ENCODE measurements around the gene PITX2. TPM values are rescaled to one million over a fixed set of nuclear protein-coding genes. Genes with fewer than 3 reads are reported as not detected.

PITX2 gene
- polyA plus RNA-seq, 3 donors = not detected

- peaks cover 0 to 53% (median 41%) of the 10 kb centered on the region in 7 donors for H3K9me3 Mint-ChIP-seq
- TF ChIP-seq CTCF (IDR thresholded peaks at IDR 0.05) = no peak
- WGBS (ENCODE audit: insufficient coverage) = 22% methylated on average over 37 of the region's 45 CpGs
- H3K36me3 ChIP-seq (replicated peaks in 1 of 2; ENCODE audit: control insufficient read depth in 1 of 2, insufficient read depth in 2 of 2, low read length in 2 of 2) = no peaks in the 10 kb centered on the region
- peaks cover 7 to 14% of the 10 kb centered on the region in 2 donors for H3K36me3 Mint-ChIP-seq
- no peak overlapping the region for H2AFZ ChIP-seq (ENCODE audit: insufficient read depth, low read depth, low read length, poor library complexity, severe bottlenecking)
- H3K4me1 Mint-ChIP-seq = peaks cover 46% of the 10 kb centered on the region
- intact Hi-C loops (cut with micrococcal nuclease) = no loop called here
- no peak overlapping the region for H3K4me2 ChIP-seq (replicated peaks; ENCODE audit: extremely low read depth, low read length, poor library complexity, severe bottlenecking)
- H3K4me3 ChIP-seq (replicated peaks in 1 of 3; ENCODE audit: low read depth in 2 of 3, low read length in 3 of 3) = no peak overlapping the region
- H3K27me3 Mint-ChIP-seq (ENCODE audit: low read depth in 3 of 3) = peaks cover 98 to 99% (median 98%) of the 10 kb centered on the region in 3 donors
- no peak overlapping the region for H3K9ac ChIP-seq (ENCODE audit: insufficient read depth, low read length, poor library complexity, severe bottlenecking)
- peaks cover 95 to 100% of the 10 kb centered on the region in 2 donors for H3K27me3 ChIP-seq (ENCODE audit: control insufficient read depth in 2 of 2, insufficient read depth in 2 of 2, low read length in 2 of 2)
- H3K79me2 ChIP-seq (ENCODE audit: insufficient read depth, low read length) = no peaks in the 10 kb centered on the region
- DNase-seq = no peak
- no peaks in the 10 kb centered on the region for H4K20me1 ChIP-seq (ENCODE audit: insufficient read depth, low read length)
- peaks cover 12 to 68% of the 10 kb centered on the region in 2 donors for H3K9me3 ChIP-seq (replicated peaks in 1 of 2; ENCODE audit: control insufficient read depth in 1 of 2, insufficient read depth in 1 of 2, low read length in 2 of 2)
- peaks cover 20 to 25% of the 10 kb centered on the region in 2 donors for H3K4me1 ChIP-seq (ENCODE audit: control insufficient read depth in 1 of 2, insufficient read depth in 2 of 2, low read length in 2 of 2)
- no peak overlapping the region for H3K27ac ChIP-seq (ENCODE audit: low read depth in 1 of 2, low read length in 2 of 2)
- H3K4me3 Mint-ChIP-seq = peak overlapping the region in 1 of 2 donors; percentile 81
- no peak overlapping the region for H3K27ac Mint-ChIP-seq
Measured at GRCh38 chr4:110618581-110619462, 4.1 kb downstream of the PITX2 start.

- peaks cover 8 to 65% of the 10 kb centered on the region in 2 donors for H3K9me3 ChIP-seq (replicated peaks in 1 of 2; ENCODE audit: control insufficient read depth in 1 of 2, insufficient read depth in 1 of 2, low read length in 2 of 2)
- intact Hi-C loops (cut with micrococcal nuclease) = no loop called here
- H3K4me3 Mint-ChIP-seq = peak overlapping the region in 1 of 2 donors; percentile 81
- no peak for DNase-seq
- H3K4me1 ChIP-seq (ENCODE audit: control insufficient read depth in 1 of 2, insufficient read depth in 2 of 2, low read length in 2 of 2) = peaks cover 17 to 22% of the 10 kb centered on the region in 2 donors
- no peaks in the 10 kb centered on the region for H3K79me2 ChIP-seq (ENCODE audit: insufficient read depth, low read length)
- peaks cover 95 to 100% of the 10 kb centered on the region in 2 donors for H3K27me3 ChIP-seq (ENCODE audit: control insufficient read depth in 2 of 2, insufficient read depth in 2 of 2, low read length in 2 of 2)
- no peak overlapping the region for H3K27ac ChIP-seq (ENCODE audit: low read depth in 1 of 2, low read length in 2 of 2)
- H3K4me1 Mint-ChIP-seq = peaks cover 43% of the 10 kb centered on the region
- H3K36me3 ChIP-seq (replicated peaks in 1 of 2; ENCODE audit: control insufficient read depth in 1 of 2, insufficient read depth in 2 of 2, low read length in 2 of 2) = no peaks in the 10 kb centered on the region
- no peak overlapping the region for H3K4me2 ChIP-seq (replicated peaks; ENCODE audit: extremely low read depth, low read length, poor library complexity, severe bottlenecking)
- H4K20me1 ChIP-seq (ENCODE audit: insufficient read depth, low read length) = no peaks in the 10 kb centered on the region
- peaks cover 5 to 8% of the 10 kb centered on the region in 2 donors for H3K36me3 Mint-ChIP-seq
- WGBS (ENCODE audit: insufficient coverage) = 9% methylated on average over 33 of the region's 38 CpGs
- TF ChIP-seq CTCF (IDR thresholded peaks at IDR 0.05) = no peak
- H3K9ac ChIP-seq (ENCODE audit: insufficient read depth, low read length, poor library complexity, severe bottlenecking) = no peak overlapping the region
- no peak overlapping the region for H3K27ac Mint-ChIP-seq
- H3K27me3 Mint-ChIP-seq (ENCODE audit: low read depth in 3 of 3) = peaks cover 96 to 98% (median 97%) of the 10 kb centered on the region in 3 donors
- H2AFZ ChIP-seq (ENCODE audit: insufficient read depth, low read depth, low read length, poor library complexity, severe bottlenecking) = no peak overlapping the region
- no peak overlapping the region for H3K4me3 ChIP-seq (replicated peaks in 1 of 3; ENCODE audit: low read depth in 2 of 3, low read length in 3 of 3)
- H3K9me3 Mint-ChIP-seq = peaks cover 0 to 49% (median 37%) of the 10 kb centered on the region in 7 donors
Measured at GRCh38 chr4:110617646-110618580, 5.0 kb downstream of the PITX2 start.

Data from CD14-positive monocyte (primary cell).